ENCODE results near the gene SERPINA6.
"Not testable (repeated sequence)": the region's sequence is repeated elsewhere in the genome, so short reads cannot be mapped to it uniquely, and the experiment has no call there.

Gene SERPINA6

DNA sequence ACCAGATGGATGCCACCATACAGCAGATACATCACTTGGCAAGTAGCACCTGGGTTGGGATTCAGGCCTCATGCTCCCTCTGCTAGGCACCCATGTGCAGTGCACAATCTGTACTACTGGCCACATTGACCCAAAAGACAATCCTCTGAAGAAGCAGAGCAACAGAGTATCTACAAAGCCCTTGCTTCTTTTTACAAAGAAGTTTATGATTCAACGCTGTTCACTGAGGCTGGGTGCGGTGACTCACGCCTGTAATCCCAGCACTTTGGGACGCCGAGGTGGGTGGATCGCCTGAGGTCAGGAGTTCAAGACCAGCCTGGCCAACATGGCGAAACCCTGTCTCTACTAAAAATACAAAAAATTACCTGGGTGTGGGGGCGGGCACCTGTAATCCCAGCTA, 31.1 kb upstream of the SERPINA6 start:
- DNase-seq: not testable (repeated sequence)

DNA sequence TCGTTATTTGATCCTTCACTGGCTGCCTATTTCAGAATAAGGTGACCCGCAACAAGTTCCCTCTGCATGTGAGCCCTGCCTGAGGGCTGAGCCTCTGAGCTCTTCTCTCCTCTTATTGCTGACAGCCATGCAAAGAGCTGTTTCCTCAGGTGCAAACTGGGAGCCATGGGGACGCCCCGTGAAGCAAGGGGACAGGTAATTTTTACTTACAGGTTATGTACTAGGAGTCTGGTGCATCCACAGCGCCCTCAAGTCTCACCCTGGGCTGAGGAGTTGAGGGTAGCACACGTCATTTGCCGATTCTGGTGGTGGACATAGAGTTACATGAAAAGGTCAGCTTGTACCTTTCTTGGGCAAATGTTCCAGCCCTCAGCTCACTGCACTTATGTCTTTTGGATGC, 26.1 kb upstream of the SERPINA6 start:
- DNase-seq: no peak

- DNase-seq: no peak
These were observed 25.7 kb upstream of the SERPINA6 start for GRCh38 chr14:94348836-94349235.

DNA sequence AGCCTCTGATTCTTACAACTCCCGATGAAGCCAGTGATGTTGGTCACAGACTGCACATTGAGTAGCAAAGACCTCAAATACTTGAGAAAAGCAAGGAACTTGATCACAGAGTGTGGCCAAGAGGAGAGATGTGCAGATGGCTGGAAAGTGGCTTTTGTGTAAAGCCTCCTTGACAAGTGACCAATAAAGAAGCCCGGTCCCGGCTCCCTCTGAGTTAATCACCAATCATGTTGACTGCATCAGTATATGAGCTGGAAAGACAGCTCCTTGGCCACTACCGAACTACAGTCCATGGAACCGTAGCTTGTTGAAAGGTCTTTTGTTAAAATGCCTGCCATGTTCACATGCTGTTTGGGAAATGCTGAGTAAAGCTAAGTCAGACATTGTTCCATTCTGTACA, 23.7 kb upstream of the SERPINA6 start:
- DNase-seq: no peak

DNA sequence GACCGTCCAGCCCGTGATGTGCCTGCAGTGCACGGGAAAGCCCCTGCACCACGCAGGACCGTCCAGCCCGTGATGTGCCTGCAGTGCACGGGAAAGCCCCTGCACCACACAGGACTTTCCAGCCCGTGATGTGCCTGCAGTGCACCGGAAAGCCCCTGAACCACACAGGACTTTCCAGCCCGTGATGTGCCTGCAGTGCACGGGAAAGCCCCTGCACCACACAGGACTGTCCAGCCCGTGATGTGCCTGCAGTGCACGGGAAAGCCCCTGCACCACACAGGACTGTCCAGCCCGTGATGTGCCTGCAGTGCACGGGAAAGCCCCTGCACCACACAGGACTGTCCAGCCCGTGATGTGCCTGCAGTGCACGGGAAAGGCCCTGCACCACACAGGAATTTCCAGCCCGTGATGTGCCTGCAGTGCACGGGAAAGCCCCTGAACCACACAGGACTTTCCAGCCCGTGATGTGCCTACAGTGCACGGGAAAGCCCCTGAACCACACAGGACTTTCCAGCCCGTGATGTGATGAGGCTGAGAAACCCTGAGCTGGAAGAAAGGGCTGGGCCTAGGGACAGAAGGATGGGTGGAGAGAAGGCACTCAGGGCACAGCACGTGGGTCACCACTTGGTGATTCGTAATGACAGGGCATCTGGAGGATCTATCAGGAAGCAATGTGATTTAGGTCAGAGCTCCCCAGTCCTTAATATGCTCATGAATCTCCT, 23.1 kb upstream of the SERPINA6 start:
- DNase-seq: not testable (repeated sequence)

DNA sequence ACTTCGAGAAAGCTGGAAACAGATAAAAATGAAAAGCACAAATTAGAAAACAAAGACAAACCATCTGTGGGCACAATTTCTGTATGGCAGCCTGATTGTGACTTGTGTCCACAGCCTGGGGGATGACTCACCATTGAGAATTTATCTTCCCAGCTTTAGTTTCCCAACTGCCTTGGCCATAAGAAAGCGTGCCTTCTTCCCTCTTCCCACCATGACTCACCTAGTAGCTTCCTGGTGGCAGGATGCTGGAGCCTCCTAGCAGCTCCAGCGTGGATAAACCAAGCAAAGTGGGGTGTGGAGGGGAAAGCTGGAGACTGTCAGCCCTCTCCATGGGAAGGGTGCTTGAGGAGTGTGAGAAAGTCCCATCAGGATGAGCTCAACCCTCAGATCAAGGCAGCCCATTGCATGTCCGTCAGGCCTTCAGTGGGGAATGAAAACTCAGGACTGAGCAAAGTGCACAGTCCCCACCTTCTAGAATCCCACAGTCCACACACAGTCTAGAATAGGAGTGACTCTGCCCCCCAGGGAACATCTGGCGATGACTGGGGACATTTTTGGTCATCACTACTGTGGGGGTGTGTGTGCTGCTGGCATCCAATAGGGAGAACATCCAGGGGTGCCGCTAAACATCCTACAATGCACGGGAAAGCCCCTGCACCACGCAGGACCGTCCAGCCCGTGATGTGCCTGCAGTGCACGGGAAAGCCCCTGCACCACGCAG, 22.4 kb upstream of the SERPINA6 start:
- DNase-seq: peak; percentile 88

DNA sequence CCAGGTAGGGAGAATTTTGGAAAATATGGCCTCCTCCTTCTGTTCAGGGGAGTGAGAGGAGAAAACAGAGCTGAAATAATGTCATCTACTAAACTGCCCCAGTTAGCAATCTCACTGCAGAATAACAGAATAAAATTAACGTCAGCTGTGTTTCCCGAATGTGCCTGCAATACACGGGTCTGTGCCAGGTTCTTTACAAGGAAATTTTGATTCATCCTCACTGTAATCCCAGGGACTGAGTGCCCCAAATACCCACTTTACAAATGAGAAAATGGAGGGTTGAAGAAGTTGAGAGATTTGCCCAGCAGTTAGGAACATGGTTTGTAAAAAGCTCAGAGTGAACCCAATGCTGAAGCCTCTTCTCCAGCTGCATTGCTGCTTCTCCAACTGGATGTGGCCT, 21.3 kb upstream of the SERPINA6 start:
- DNase-seq: no peak

DNA sequence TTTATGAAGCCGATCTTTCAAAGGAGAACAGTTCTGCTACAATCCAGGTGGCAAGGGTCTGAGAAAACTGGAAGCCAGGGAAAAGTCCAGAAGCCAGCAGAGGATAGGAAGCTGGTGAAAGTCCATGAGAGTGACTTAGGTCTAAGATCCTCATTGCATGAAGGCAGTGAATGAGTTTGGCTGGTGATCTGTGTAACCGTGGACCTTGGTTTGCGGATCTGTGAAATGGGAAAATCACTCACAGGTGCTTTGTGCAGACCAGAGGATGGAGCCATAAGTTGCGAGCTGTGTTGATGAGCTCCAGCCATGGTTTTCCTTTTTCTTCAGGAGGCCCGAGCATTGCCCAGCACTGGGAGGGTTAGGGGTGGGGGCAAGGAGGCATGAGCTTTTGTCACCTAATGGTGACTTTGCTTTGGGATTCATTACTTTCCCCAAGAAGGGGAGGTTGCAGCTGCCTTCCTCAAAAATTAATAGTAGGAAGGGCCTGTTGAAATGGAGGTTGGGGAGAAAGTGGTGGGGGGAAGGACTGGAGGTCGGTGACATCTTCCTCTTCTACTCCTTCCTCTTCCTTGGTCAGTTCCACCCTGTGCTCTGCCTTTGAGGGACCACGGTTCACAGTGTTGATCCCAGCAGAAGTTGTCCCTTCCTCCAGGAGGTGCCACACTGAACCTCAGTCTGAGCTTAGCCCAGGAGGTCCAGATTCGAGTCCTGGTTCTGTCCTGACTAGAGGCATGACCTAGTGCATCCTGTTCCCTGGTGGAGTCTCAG, 20.3 kb upstream of the SERPINA6 start:
- no peak for DNase-seq

DNA sequence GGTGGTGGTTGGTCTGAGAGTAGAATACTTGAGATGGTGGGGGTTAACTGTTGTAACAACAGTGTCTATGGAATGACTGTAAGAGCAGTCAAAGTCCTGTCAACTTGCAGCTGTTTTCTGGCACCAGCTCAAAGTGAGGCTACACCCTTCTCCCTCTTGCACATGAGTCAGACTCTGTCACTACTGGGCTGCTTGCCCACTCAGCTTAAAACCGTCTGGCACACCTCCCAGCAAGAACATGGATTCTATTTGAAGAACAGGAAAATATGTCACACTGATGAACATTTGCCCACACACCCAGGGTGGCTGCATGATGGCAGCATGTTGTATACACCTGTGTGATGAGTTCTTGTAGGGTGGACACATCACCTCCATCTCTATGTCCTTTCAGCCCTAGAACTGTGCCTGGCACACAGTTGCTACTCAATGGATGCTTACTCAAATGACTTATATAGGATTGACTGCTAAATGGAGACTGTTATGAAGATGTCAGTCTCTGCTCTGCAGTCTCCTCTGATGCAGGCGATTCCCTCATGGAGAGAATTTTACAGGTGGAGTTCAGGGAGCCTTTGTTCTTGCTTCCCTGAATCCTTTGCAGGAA, 19.3 kb upstream of the SERPINA6 start:
- DNase-seq: peak; percentile 95

DNA sequence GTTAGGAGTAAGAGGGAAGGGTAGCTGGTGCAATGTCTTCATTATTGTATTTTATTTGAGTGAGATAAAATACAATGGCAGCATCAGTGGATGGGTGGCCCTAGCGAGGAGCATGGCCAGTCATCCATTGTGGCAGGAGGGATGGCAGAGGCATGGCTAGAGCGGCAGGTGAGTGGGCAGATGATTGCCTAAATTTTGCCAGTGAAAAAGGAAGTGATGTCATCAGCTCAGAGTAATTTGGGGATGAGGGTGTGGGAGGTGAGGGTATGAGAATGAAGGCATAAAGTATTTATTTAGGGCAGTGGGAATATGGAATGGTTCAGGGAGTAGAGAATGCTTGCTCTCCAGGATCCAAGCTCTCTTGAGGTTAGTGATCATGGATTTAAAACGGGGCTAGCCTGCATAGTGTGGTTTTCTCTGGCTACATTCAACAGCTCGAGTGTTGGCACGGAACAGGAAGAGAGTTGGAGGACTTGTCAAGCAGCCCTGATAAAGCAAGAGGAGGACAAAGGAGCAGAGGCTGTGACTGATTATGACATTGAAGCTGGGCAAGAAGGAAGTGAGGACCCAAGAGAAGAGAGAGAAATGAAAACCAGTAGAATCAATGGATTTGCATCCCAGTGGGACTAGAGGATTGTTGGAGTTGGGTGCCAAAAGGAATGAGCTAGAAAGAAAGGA, 18.7 kb upstream of the SERPINA6 start:
- DNase-seq: no peak

DNA sequence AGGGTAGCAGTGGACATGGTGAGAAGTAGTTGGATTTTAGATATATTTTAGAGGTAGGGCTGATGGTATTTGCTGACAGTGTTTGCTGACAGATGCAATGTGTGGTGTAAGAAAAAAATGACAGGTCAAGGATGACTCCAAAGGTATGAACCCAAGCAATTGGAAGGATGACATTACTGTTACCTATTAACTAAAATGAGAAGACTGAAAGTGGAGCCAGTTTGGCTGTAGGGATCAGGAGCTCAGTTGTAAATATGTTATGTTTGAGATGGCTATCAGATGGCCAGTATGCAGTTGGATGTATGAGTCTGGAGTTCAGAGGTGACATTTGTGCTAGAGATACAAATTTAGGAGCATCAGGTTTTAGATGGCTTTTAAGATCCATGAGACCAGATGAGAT, 17.4 kb upstream of the SERPINA6 start:
- DNase-seq: no peak

DNA sequence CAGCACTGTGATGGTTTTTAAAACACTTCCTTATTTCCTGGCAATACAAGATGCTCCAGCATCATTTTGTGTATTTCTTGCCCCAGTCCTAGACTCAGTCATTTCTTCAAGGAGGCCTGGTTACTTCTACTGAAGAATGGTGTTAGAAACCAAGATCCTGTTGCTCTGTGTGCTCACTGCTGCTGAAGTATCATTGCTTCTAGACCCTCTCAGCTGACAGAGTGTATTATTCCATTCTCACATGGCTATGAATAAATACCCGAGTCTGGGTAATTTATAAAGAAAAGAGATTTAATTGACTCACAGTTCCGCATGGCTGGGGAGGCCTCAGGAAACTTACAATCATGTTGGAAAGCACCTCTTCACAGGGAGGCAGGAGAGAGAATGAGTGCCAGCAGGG, 14.9 kb upstream of the SERPINA6 start:
- DNase-seq: no peak

DNA sequence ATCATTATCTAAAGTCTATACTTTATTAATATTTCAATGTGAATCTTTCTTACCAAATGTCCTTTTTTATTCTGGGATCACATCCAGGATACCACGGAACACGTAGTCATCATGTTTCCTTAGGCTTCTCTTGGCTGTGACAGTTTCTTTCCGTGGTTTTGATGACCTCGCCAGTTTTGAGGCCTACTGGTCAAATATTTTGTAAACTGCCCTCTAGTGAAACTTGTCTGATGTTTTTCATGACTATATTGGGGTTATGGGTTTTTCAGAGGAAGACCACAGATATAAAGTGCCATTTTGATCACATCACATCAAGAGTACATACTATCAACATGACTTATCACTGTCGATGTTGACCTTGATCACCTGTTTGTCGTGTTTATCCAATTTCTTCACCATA, 14.1 kb upstream of the SERPINA6 start:
- no peak for DNase-seq

GRCh38 chr14:94334872-94335271, 11.7 kb upstream of the SERPINA6 start:
- no peak for DNase-seq

DNA sequence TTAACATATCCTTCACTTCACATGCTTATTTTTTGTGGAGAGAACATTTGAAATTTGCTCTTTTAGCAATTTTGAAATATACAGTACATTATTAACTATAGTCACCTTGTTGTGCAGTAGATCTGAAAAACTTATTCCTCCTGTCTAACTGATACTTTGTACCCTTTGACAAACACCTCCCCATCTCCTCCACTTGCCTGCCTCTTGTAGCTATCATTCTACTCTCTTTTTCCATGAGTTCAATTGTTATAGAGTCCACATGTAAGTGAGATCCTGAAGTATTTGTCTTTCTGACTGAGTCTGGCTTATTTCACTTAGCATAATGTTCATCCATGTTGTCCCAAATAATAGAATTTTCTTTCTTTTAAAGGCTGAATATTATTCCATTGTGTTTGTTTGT, 9.5 kb upstream of the SERPINA6 start:
- no peak for DNase-seq

DNA sequence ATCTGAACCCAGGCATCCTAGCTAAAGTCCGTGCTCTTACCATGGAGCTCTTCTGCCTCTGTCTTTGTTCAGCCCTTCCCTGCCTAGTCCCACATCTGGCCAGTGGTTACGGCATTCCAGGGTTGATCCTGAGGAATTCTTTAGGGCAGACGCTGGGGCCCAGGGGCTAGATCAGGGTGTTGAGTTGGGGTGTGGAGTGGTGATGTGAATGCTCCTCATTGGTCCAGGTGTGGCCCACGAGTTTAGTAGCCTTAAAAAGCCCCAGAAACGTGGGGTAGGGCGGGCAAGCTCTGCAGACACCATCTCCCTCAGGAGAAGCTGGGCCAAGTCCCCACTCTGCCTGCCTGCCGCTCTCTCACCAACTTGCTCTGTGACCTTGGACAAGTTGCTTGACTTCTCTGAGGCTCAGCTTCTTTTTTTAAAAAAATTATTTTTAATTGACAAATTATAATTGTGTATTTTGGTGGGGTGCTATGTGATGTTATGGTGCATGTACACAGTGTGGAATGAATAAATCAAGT, 9.0 kb upstream of the SERPINA6 start:
- no peak for DNase-seq

GRCh38 chr14:94331462-94331861, 8.3 kb upstream of the SERPINA6 start:
- no peak for DNase-seq

DNA sequence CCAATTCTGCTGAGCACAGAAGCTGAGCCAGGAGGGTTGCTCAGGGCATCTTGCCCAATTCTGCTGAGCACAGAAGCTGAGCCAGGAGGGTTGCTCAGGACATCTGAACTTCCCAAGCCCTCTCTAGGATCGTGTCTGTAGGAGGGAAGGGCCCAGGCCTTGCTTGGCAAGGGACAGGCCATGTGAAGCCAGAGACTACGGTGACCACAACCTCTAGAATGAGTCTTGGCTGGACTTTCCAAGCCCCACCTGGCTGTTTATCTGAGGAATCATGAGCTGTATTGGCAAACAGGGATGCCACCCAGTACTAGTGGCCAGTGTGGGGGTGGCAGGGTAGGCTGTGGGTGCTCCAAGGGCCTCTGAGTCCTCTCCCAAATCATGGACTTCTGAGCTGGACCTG, 7.7 kb upstream of the SERPINA6 start:
- DNase-seq: no peak

- DNase-seq: no peak
These were observed 7.3 kb upstream of the SERPINA6 start for GRCh38 chr14:94330432-94330831.

- no peak for DNase-seq
These were observed 6.7 kb upstream of the SERPINA6 start for GRCh38 chr14:94329857-94330256.

DNA sequence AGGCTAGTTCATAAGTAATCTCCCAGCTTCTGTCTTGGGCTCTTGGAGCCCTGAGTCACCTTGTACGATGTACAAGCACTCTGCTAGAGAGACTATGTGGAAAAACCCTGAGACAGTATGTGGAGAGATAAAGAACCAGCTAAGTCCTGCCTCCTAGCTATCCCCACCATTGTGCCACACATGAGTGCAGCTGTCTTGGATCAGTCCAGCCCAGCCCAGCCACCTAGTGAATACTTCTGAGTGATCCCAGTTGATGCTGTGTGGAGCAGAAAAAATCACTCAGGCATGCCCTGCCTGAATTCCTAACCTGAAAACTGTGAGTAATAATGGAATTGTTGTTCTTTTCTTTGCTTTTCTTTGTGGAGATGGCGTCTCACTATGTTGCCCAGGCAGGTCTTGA, 5.1 kb upstream of the SERPINA6 start:
- no peak for DNase-seq

DNA sequence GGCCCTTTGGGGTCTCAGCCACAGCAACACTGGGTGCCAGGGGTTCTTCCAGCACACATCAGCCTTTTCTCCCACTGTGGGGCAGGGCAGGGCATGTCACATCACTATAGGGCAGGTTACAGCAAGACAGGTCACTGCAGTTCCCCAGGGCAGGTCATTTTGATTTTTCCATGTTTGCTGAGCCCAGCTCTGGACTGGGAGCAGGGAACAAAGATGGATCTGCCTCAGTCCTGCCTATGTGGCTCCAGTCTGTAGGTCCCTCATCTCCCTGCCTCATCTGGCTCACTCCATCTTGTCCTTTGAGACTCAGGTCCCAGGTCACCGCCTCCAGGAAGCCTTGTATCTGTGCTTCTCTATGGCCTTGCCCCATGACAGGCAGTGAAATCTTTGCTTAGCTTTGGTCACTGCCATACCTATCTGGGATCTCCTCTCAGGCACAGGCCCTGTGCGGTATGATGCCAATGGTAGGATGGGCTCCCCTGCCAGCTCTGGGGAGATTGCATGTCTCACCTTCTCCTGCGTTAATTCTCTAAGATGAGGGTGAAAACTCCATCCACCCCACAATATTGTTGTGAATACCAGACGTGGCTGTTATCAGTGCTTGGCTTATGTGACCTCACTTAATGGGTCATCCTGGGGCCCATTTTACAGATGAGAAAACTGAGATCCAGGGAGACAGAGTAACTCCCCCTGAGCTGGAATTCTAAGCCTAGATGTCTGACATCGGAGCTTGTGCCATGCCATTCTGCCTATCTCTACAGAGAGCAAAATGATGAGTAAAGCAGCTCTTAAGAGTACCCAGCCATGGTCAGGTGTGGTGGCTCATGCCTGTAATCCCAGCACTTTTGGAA, 1.5 kb downstream of the SERPINA6 start:
- no peak for DNase-seq

All from amniotic stem cell (primary cell).